ENCODE measurements around the gene CDS2.

GRCh38 chr20:5181492-5181891 is 54.7 kb downstream of the CDS2 start:
- TF ChIP-seq, protein P1, sequence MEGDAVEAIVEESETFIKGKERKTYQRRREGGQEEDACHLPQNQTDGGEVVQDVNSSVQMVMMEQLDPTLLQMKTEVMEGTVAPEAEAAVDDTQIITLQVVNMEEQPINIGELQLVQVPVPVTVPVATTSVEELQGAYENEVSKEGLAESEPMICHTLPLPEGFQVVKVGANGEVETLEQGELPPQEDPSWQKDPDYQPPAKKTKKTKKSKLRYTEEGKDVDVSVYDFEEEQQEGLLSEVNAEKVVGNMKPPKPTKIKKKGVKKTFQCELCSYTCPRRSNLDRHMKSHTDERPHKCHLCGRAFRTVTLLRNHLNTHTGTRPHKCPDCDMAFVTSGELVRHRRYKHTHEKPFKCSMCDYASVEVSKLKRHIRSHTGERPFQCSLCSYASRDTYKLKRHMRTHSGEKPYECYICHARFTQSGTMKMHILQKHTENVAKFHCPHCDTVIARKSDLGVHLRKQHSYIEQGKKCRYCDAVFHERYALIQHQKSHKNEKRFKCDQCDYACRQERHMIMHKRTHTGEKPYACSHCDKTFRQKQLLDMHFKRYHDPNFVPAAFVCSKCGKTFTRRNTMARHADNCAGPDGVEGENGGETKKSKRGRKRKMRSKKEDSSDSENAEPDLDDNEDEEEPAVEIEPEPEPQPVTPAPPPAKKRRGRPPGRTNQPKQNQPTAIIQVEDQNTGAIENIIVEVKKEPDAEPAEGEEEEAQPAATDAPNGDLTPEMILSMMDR (IDR thresholded peaks at IDR 0.05): no peak
- no peak for TF ChIP-seq EP300 (IDR thresholded peaks at IDR 0.05)

Data from sigmoid colon (tissue), 4 donors.